ENCODE data around the gene KCNIP4.

DNA sequence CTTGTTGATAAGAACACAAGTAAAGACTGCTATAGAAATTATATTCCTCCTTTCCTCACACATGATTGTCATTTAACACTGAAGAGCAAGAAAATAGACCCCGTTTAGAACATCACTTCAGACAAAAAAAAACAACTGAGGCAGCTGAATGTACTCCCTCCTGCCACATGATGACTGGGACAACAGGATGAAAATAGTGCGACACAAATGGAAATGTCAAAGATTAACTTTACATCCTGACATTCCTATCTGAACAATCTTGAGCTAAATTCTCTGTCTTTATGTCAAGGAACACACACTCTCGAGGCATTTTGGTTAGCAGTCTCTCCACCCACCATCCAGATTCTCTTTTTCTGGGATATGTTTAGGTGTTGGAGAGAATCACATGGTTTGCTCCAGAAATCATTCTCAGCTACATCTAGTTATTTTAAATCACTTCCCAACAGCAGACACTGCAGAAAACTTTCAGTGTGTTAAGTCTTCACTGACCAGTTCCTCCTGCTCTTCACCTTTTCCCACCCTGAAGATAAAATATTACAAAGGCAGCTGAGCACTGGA, 16.3 kb upstream of the KCNIP4 start:
- TF ChIP-seq EP300 (IDR thresholded peaks at IDR 0.05; ENCODE audit: borderline replicate concordance in 1 of 2, control insufficient read depth in 1 of 2, low read depth in 2 of 2, low read length in 2 of 2) (no peak), HDAC2 (IDR thresholded peaks at IDR 0.05) (no peak), JUND (IDR thresholded peaks at IDR 0.05; ENCODE audit: low read depth, low read length) (no peak), MYB (IDR thresholded peaks at IDR 0.05; ENCODE audit: borderline replicate concordance, low read depth, low read length) (no peak), RFX5 (IDR thresholded peaks at IDR 0.05; ENCODE audit: low read depth, low read length) (no peak), MXI1 (IDR thresholded peaks at IDR 0.05; ENCODE audit: low read depth, low read length) (no peak)
- TF ChIP-seq, protein P1, sequence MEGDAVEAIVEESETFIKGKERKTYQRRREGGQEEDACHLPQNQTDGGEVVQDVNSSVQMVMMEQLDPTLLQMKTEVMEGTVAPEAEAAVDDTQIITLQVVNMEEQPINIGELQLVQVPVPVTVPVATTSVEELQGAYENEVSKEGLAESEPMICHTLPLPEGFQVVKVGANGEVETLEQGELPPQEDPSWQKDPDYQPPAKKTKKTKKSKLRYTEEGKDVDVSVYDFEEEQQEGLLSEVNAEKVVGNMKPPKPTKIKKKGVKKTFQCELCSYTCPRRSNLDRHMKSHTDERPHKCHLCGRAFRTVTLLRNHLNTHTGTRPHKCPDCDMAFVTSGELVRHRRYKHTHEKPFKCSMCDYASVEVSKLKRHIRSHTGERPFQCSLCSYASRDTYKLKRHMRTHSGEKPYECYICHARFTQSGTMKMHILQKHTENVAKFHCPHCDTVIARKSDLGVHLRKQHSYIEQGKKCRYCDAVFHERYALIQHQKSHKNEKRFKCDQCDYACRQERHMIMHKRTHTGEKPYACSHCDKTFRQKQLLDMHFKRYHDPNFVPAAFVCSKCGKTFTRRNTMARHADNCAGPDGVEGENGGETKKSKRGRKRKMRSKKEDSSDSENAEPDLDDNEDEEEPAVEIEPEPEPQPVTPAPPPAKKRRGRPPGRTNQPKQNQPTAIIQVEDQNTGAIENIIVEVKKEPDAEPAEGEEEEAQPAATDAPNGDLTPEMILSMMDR (IDR thresholded peaks at IDR 0.05 in 2 of 3, conservative IDR thresholded peaks at IDR 0.05 in 1 of 3; ENCODE audit: control insufficient read depth in 2 of 3, extremely low read depth in 1 of 3, insufficient read depth in 1 of 3, low read depth in 3 of 3, low read length in 3 of 3) = no peak

Data from GM12878 (cell line).